ENCODE data around the gene SLC46A3.

- TF ChIP-seq, protein P1, sequence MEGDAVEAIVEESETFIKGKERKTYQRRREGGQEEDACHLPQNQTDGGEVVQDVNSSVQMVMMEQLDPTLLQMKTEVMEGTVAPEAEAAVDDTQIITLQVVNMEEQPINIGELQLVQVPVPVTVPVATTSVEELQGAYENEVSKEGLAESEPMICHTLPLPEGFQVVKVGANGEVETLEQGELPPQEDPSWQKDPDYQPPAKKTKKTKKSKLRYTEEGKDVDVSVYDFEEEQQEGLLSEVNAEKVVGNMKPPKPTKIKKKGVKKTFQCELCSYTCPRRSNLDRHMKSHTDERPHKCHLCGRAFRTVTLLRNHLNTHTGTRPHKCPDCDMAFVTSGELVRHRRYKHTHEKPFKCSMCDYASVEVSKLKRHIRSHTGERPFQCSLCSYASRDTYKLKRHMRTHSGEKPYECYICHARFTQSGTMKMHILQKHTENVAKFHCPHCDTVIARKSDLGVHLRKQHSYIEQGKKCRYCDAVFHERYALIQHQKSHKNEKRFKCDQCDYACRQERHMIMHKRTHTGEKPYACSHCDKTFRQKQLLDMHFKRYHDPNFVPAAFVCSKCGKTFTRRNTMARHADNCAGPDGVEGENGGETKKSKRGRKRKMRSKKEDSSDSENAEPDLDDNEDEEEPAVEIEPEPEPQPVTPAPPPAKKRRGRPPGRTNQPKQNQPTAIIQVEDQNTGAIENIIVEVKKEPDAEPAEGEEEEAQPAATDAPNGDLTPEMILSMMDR (IDR thresholded peaks at IDR 0.05) = no peak
- TF ChIP-seq FOXS1 (CRISPR knock-in tag; IDR thresholded peaks at IDR 0.05) (no peak), ATOH8 (CRISPR knock-in tag; IDR thresholded peaks at IDR 0.05; ENCODE audit: low read depth) (no peak)
Measured at GRCh38 chr13:28718196-28718542, 601 bp downstream of the SLC46A3 start.
